GM23248 (cell line): ENCODE measurements around the gene GAGE10. TPM values are rescaled to one million over a fixed set of nuclear protein-coding genes. Genes with fewer than 3 reads are reported as not detected.

ENCODE experiments used
- DNase-seq: peaks from one replicate; pipeline ENCODE4 v3.0.0-alpha.2; 2015
- H2AFZ ChIP-seq: fragments of 200-600 bp; sonication (generic); 2 replicates; pipeline ENCODE4 v1.6.1; 2016; ENCODE audit warnings: antibody characterized with exemption
- H3F3A ChIP-seq: fragments of 200-600 bp; sonication (generic); 2 replicates; pipeline ENCODE4 v1.6.1; 2016; ENCODE audit warnings: mild to moderate bottlenecking, antibody characterized with exemption, mixed run types; ENCODE audit not compliant: insufficient read depth
- H3K27ac ChIP-seq: fragments of 200-600 bp; sonication (generic); 2 replicates; pipeline ENCODE4 v1.5.1; 2016; ENCODE audit warnings: mild to moderate bottlenecking
- H3K27me3 ChIP-seq: fragments of 200-600 bp; sonication (generic); replicated peaks from 2 replicates; pipeline ENCODE4 v1.6.1; 2016; ENCODE audit warnings: mild to moderate bottlenecking; ENCODE audit not compliant: insufficient read depth
- H3K36me3 ChIP-seq: fragments of 200-600 bp; sonication (generic); 2 replicates; pipeline ENCODE4 v1.6.1; 2016; ENCODE audit warnings: low read depth, mild to moderate bottlenecking
- H3K4me1 ChIP-seq: fragments of 200-600 bp; sonication (generic); 2 replicates; pipeline ENCODE4 v1.6.1; 2016; ENCODE audit warnings: mild to moderate bottlenecking; ENCODE audit not compliant: insufficient read depth
- H3K4me2 ChIP-seq: fragments of 200-600 bp; sonication (generic); one replicate; pipeline ENCODE4 v1.6.1; 2016; ENCODE audit warnings: mild to moderate bottlenecking; ENCODE audit not compliant: unreplicated experiment
- H3K4me3 ChIP-seq: fragments of 200-600 bp; sonication (generic); 2 replicates; pipeline ENCODE4 v1.5.1; 2016; ENCODE audit warnings: mild to moderate bottlenecking
- H3K79me2 ChIP-seq: fragments of 200-600 bp; sonication (generic); 2 replicates; pipeline ENCODE4 v1.6.1; 2016; ENCODE audit warnings: mild to moderate bottlenecking; ENCODE audit not compliant: insufficient read depth
- H3K9ac ChIP-seq: fragments of 200-600 bp; sonication (generic); 2 replicates; pipeline ENCODE4 v1.6.1; 2016; ENCODE audit warnings: mild to moderate bottlenecking
- H3K9me2 ChIP-seq: fragments of 200-600 bp; sonication (generic); 2 replicates; pipeline ENCODE4 v1.6.1; 2016; ENCODE audit warnings: mixed run types, mild to moderate bottlenecking, moderate library complexity; ENCODE audit not compliant: insufficient read depth
- H3K9me3 ChIP-seq: fragments of 200-600 bp; sonication (generic); one replicate; pipeline ENCODE4 v1.6.1; 2017; ENCODE audit warnings: low read depth
- H4K20me1 ChIP-seq: fragments of 200-600 bp; sonication (generic); 2 replicates; pipeline ENCODE4 v1.6.0; 2016; ENCODE audit not compliant: insufficient read depth
- EZH2 ChIP-seq: fragments of 200-600 bp; sonication (generic); IDR thresholded peaks from 2 replicates; pipeline ENCODE4 v1.6.1; 2018; ENCODE audit warnings: antibody characterized with exemption, mild to moderate bottlenecking; ENCODE audit not compliant: insufficient read depth, poor library complexity, severe bottlenecking
- EZH2phosphoT487 ChIP-seq: fragments of 200-600 bp; sonication (generic); IDR thresholded peaks from 2 replicates; pipeline ENCODE4 v1.6.1; 2018; ENCODE audit warnings: antibody characterized with exemption, moderate library complexity, mild to moderate bottlenecking, low read depth; ENCODE audit not compliant: insufficient read depth
- WGBS, 2 experiments: methylation state at CpG; one replicate each; pipeline ENCODE4 v1.1.6; 2015 to 2017; ENCODE audit warnings: low lambda C conversion rate in 2 of 2, low coverage in 1 of 2; ENCODE audit errors: missing lambda C conversion rate in 2 of 2; 5-methylcytosine and 5-hydroxymethylcytosine counted together
- in situ Hi-C: fragments of 300-500 bp; cut with MboI; formaldehyde crosslinking; loops from 2 replicates; pipeline ENCODE4 v1.15.0; 2020
- polyA plus RNA-seq: library from polyadenylated mRNA; unstranded; fragments of >200 nt; fragmentation: Nextera tagmentation; extraction: Ambion mirVana; gene quantifications from 2 replicates; pipeline ENCODE4 v1.2.1, GENCODE V29; 2016
- total RNA-seq: library from RNA; depleted of rRNA; stranded (reverse); fragments of >200 nt; shearing (Covaris generic); gene quantifications from 2 replicates; pipeline ENCODE4 v1.2.3, GENCODE V29; 2014

GAGE10 gene
- total and polyA plus RNA-seq, 2 experiments from 2014 or later: not detected

- H3K27me3 ChIP-seq: no peaks in the 10 kb centered on the region
- H4K20me1 ChIP-seq: no peaks in the 10 kb centered on the region
- H3K4me1 ChIP-seq: peaks cover 6% of the 10 kb centered on the region; the same call in 1 of the 2 replicates
- peak overlapping the region; percentile 99 for H3K27ac ChIP-seq
- no peaks in the 10 kb centered on the region for H3K9me3 ChIP-seq
- TF ChIP-seq EZH2phosphoT487 (no peak), EZH2 (no peak)
- H3K9me2 ChIP-seq: no peaks in the 10 kb centered on the region
- H3K79me2 ChIP-seq: peaks cover 36% of the 10 kb centered on the region
- peak; percentile 96 for DNase-seq
- H3K4me3 ChIP-seq: peak overlapping the region; percentile 78
- no peaks in the 10 kb centered on the region for H3F3A ChIP-seq
- 1% methylated on average over 29 to 45 of the region's 45 CpGs for WGBS, 2 experiments
- H3K36me3 ChIP-seq: no peaks in the 10 kb centered on the region
- in situ Hi-C loops: no loop called here
- peak overlapping the region; percentile 91 for H3K9ac ChIP-seq
- H2AFZ ChIP-seq: peak overlapping the region; percentile 85
- H3K4me2 ChIP-seq: peak overlapping the region; percentile 80
Observed at GRCh38 chrX:49269010-49269766, 34.3 kb upstream of the GAGE10 start.

GRCh38 chrX:49269767-49270248, 33.6 kb upstream of the GAGE10 start, which contains the start of gene PPP1R3F:
Gene PPP1R3F, plus strand, starts transcription at chrX:49269793. Its CDS starts 77 bp downstream, at chrX:49269870.
- peaks cover 6% of the 10 kb centered on the region; the same call in 1 of the 2 replicates for H3K4me1 ChIP-seq
- no peaks in the 10 kb centered on the region for H3K9me2 ChIP-seq
- H2AFZ ChIP-seq: peak within 1 kb of the TSS; percentile 85
- TF ChIP-seq EZH2phosphoT487: no peak
- H3K4me3 ChIP-seq: peak within 1 kb of the TSS; percentile 78
- H3K9me3 ChIP-seq: no peaks in the 10 kb centered on the region
- H4K20me1 ChIP-seq: no peaks in the 10 kb centered on the region
- peak within 1 kb of the TSS; percentile 80 for H3K4me2 ChIP-seq
- whole genome bisulfite sequencing, 2 experiments: 0% methylated on average over 29 of the region's 70 CpGs; no CpG with 5 or more reads in 1 of the 2 experiments
- peak within 1 kb of the TSS; percentile 91 for H3K9ac ChIP-seq
- H3K36me3 ChIP-seq: no peaks in the 10 kb centered on the region
- in situ Hi-C loops: no loop called here
- H3K79me2 ChIP-seq: peaks cover 36% of the 10 kb centered on the region
- no peak for DNase-seq
- no peaks in the 10 kb centered on the region for H3F3A ChIP-seq
- no peaks in the 10 kb centered on the region for H3K27me3 ChIP-seq
- peak within 1 kb of the TSS; percentile 99 for H3K27ac ChIP-seq

GRCh38 chrX:49270249-49270921, 33.1 kb upstream of the GAGE10 start:
- 54 to 93% methylated on average over 13 to 28 of the region's 66 CpGs for WGBS, 2 experiments
- no peaks in the 10 kb centered on the region for H3K9me2 ChIP-seq
- peak; percentile 19 for DNase-seq
- H3K4me2 ChIP-seq: peak overlapping the region; percentile 18
- peaks cover 6% of the 10 kb centered on the region; the same call in 1 of the 2 replicates for H3K4me1 ChIP-seq
- H3K79me2 ChIP-seq: peaks cover 36% of the 10 kb centered on the region
- H3K4me3 ChIP-seq: peak overlapping the region; percentile 78
- no peaks in the 10 kb centered on the region for H3F3A ChIP-seq
- no peaks in the 10 kb centered on the region for H3K27me3 ChIP-seq
- H3K36me3 ChIP-seq: no peaks in the 10 kb centered on the region
- H3K9me3 ChIP-seq: no peaks in the 10 kb centered on the region
- H2AFZ ChIP-seq: no peak overlapping the region; the same call in 1 of the 2 replicates
- H3K27ac ChIP-seq: peak overlapping the region; percentile 99
- in situ Hi-C loops: no loop called here
- TF ChIP-seq EZH2phosphoT487 (no peak), EZH2 (no peak)
- peak overlapping the region; percentile 91 for H3K9ac ChIP-seq
- H4K20me1 ChIP-seq: no peaks in the 10 kb centered on the region

GRCh38 chrX:49271341-49271740, 32.1 kb upstream of the GAGE10 start:
- Histone ChIP-seq H4K20me1 (no peaks in the 10 kb centered on the region), H3K4me2 (no peak overlapping the region), H3F3A (no peaks in the 10 kb centered on the region), H3K9me2 (no peaks in the 10 kb centered on the region), H3K9ac (no peak overlapping the region), H3K36me3 (no peaks in the 10 kb centered on the region), H3K4me1 (peaks cover 6% of the 10 kb centered on the region; the same call in 1 of the 2 replicates), H3K27ac (no peak overlapping the region), H3K27me3 (no peaks in the 10 kb centered on the region), H3K9me3 (no peaks in the 10 kb centered on the region), H3K4me3 (no peak overlapping the region), H2AFZ (no peak overlapping the region), H3K79me2 (peaks cover 36% of the 10 kb centered on the region)
- in situ Hi-C loops: no loop called here
- TF ChIP-seq EZH2 (no peak), EZH2phosphoT487 (no peak)
- DNase-seq: no peak
- WGBS, 2 experiments: 80 to 94% methylated on average over 1 to 2 of the region's 2 CpGs
